UCSD-AML1 (cell line): ENCODE measurements around the gene FOXD4L1.
"Not testable (repeated sequence)": the region's sequence is repeated elsewhere in the genome, so short reads cannot be mapped to it uniquely, and the experiment has no call there.

Source experiments
- DNase-seq: peaks from one replicate; lab custom pipeline; 2025; ENCODE audit not compliant: unreplicated experiment; lab: John Stamatoyannopoulos, UW

The FOXD4L1 gene

DNA sequence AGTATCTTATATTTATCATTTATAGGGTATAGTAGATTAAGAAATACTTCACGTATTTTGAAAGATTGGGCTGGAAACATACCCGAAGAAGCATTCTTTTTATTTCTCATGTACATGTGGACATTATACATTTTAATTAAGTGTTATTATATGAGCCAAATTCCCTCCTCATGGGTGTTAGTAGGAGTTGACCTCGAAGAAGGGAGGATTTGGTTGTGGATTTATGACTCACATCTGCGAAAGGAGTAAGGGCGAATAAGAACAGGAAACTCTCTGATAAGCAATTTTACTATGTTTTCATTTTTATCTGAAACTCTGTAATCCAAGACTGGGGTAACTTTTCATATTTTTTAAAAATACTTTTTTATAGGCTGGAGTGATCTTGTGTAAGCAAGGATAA, 23.0 kb downstream of the FOXD4L1 start:
- not testable (repeated sequence) for DNase-seq

DNA sequence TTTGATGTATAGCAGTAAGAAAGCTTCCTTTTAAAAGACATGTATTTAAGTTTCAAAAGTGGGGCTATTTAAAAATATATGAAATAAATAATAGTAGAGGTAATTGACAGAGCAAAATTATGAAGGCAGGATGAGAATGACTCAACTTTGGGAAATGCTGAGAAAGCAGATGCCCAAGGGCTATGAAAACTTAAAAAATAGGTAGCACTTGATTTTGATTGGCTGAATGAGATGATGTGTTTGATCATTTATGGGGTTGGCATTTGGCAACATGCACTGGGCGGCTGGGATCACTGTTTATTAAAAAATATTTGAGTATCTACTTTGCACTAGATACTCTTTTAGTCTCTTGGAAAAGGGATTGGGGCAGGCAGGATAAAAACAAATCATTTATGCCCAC, 26.5 kb downstream of the FOXD4L1 start:
- not testable (repeated sequence) for DNase-seq

- DNase-seq: not testable (repeated sequence)
Observed at GRCh38 chr2:113527350-113528045, 29.0 kb downstream of the FOXD4L1 start.

DNA sequence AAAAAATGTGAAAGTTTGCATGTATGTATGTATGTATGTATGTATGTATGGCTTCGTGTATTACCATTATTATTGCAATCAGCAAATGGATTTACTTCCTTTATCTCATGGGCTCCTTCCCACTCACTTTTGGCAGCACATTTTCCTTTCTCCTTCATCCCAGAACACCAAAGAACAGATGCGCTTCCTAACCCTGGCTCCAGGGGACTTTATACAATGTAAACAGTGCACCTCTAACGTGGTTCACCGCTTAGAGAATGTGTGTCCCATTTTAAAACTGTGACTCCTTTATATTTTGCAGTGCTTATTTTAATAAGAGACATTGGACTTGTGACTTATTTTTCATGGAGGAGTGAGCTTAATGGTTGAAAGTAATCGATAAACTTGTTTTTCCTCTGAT, 29.7 kb downstream of the FOXD4L1 start:
- not testable (repeated sequence) for DNase-seq

DNA sequence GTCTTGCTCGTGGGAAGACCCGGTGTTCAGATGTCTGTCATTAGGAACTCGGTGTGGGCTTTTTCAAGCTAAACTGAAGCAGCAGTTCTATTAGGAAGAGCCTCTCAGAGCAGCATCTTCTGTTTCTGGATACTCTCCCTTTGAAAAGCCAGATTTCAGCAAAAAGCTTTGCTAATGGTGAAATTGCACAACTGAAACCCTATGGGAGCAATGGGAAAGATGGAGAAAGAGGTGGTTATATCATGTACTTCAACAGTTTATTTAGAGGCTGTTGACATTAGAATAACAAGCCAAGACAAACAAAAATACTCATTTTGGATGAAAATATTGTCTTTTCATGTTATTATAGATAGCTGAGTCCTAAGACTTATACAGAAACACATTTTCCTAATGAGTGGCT, 30.4 kb downstream of the FOXD4L1 start:
- DNase-seq: not testable (repeated sequence)

DNA sequence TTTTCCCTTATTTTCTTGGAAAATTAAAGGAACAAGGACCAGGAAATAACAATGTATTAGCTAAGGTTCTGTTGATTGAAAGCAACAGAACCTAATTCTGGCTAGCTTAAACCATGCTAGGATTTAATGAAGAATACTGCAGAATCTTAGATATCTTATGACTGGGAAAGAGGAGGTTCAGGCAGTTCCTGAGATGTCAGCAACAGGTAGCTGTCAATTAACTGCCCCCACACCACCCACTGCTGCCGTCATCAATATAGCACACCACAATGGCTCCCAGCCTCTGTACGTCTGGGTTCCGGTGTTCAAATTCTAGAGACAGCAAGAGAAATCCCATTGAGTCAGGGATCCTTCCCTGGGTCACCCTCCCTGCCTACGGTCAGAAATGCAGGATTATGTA, 34.5 kb downstream of the FOXD4L1 start:
- DNase-seq: not testable (repeated sequence)

DNA sequence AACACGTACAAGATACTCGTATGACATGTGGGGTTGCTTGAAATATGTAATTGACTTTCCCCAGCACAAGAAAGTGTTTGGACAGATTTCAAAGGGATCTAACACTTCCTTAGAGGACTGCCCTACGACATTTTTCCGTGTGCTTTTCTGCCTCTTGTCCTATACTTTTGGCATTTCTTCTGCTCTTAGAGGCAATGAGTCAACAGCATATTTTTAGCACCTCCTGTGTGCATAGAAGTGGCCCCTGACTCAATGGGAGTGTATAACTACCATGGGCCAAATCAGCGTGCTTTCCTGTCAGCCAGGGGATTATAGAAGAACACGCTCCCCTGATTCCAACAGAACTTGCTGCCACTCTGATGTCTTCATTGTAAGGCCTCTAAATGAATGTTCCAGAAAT, 38.1 kb downstream of the FOXD4L1 start:
- not testable (repeated sequence) for DNase-seq

- not testable (repeated sequence) for DNase-seq
Observed at GRCh38 chr2:113540834-113541203, 42.4 kb downstream of the FOXD4L1 start.

DNA sequence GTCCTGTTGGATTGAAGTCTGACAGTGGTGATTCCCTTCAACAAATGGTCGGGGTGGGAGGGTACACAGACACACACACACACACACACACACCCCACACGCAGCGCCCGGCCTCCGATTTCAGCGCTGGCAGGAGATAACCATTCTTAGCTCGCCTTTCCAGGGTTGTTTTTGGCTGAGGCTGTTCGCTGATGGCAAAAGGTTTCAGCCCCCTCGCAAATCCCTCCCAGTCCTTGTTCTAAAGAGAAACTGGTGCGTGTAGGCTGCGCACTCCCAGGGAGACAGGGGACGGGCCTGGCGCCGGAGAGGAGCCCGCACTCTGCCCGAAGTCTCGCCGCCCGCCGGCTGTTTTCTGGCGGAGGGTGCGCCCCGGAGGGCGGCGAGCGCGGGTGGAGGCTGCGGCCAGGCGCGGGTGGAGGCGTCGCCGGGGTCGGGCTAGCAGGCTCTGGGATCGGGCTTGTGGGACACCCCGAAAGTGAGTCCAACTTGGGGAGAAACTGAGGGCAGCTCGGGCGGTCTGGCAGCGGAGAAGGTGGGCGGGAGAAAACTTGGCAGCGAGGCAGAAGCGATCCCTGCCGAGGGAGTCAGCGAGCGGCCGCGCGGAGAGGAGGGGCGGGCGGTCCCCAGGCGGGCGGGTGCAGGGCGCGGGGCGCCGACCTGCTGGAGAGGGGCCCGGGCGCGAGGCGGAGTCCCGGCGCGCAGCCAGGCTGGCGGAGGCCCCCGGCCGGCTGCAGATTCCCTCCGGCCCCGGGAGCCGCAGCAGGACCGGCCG, 42.9 kb downstream of the FOXD4L1 start:
- not testable (repeated sequence) for DNase-seq

GRCh38 chr2:113541976-113542485, 43.6 kb downstream of the FOXD4L1 start:
- not testable (repeated sequence) for DNase-seq

- DNase-seq: not testable (repeated sequence)
Observed at GRCh38 chr2:113542529-113542928, 44.1 kb downstream of the FOXD4L1 start.
